KBM-7 (cell line): ENCODE results near the gene NECTIN2.
"Not testable (repeated sequence)": the region's sequence is repeated elsewhere in the genome, so short reads cannot be mapped to it uniquely, and the experiment has no call there.

Source experiments
- DNase-seq: peaks from one replicate; pipeline ENCODE4 v3.0.0-alpha.2; 2015
- in situ Hi-C: fragments of 300-500 bp; cut with MboI; formaldehyde crosslinking; loops from 2 replicates; pipeline ENCODE4 v1.14.3; 2020; ENCODE audit warnings: low sequenced_read_pairs, low pct_unique_long_range_greater_than_20kb, mixed read lengths

NECTIN2 gene

GRCh38 chr19:44814517-44814916 lies 31.6 kb upstream of the NECTIN2 start:
- DNase-seq: no peak
- in situ Hi-C loops: no loop called here

GRCh38 chr19:44816301-44816700 lies 29.8 kb upstream of the NECTIN2 start:
- no peak for DNase-seq
- in situ Hi-C loops: no loop called here

GRCh38 chr19:44817725-44818465 lies 28.2 kb upstream of the NECTIN2 start:
- in situ Hi-C loops: no loop called here
- no peak for DNase-seq

GRCh38 chr19:44818466-44819031 lies 27.5 kb upstream of the NECTIN2 start:
- DNase-seq: no peak
- in situ Hi-C loops: no loop called here

GRCh38 chr19:44819246-44819832 lies 26.8 kb upstream of the NECTIN2 start:
- DNase-seq: no peak
- in situ Hi-C loops: no loop called here

GRCh38 chr19:44820648-44821609 lies 25.2 kb upstream of the NECTIN2 start:
- no peak for DNase-seq
- in situ Hi-C loops: no loop called here

- no peak for DNase-seq
- in situ Hi-C loops: no loop called here
These were observed 23.9 kb upstream of the NECTIN2 start for GRCh38 chr19:44822177-44822576.

GRCh38 chr19:44822670-44823372 lies 23.3 kb upstream of the NECTIN2 start:
- in situ Hi-C loops: no loop called here
- no peak for DNase-seq

- in situ Hi-C loops: no loop called here
- DNase-seq: no peak
These were observed 22.8 kb upstream of the NECTIN2 start for GRCh38 chr19:44823373-44823698.

- in situ Hi-C loops: no loop called here
- no peak for DNase-seq
These were observed 21.3 kb upstream of the NECTIN2 start for GRCh38 chr19:44824761-44825160.

GRCh38 chr19:44832875-44833274 lies 13.2 kb upstream of the NECTIN2 start:
- DNase-seq, in situ Hi-C loops: not testable (repeated sequence)

GRCh38 chr19:44834399-44834798 lies 11.7 kb upstream of the NECTIN2 start:
- in situ Hi-C loops, DNase-seq: not testable (repeated sequence)

GRCh38 chr19:44839276-44839675 lies 6.8 kb upstream of the NECTIN2 start:
- DNase-seq: no peak
- in situ Hi-C loops: no loop called here

- in situ Hi-C loops: no loop called here
- DNase-seq: no peak
These were observed 5.3 kb upstream of the NECTIN2 start for GRCh38 chr19:44840811-44841210.

- DNase-seq: no peak
- in situ Hi-C loops: no loop called here
These were observed 4.9 kb upstream of the NECTIN2 start for GRCh38 chr19:44841231-44841630.

- in situ Hi-C loops: no loop called here
- no peak for DNase-seq
These were observed 848 bp upstream of the NECTIN2 start for GRCh38 chr19:44845286-44845611.

GRCh38 chr19:44846455-44847143 lies 502 bp downstream of the NECTIN2 start:
- in situ Hi-C loops: no loop called here
- DNase-seq: no peak

GRCh38 chr19:44847144-44848035 lies 1.3 kb downstream of the NECTIN2 start:
- in situ Hi-C loops: no loop called here
- DNase-seq: no peak
